ENCODE results near the gene UNC45B. TPM values are rescaled to one million over a fixed set of nuclear protein-coding genes. Genes with fewer than 3 reads are reported as not detected.

Gene UNC45B
- total and polyA plus RNA-seq, 2 donors (not counting 1 experiment from before 2014, with no cell fraction given): not detected

GRCh38 chr17:35161281-35161761, 13.7 kb downstream of the UNC45B start:
- Histone ChIP-seq H3K9me3 (ENCODE audit: control extremely low read depth in 1 of 3, control insufficient read depth in 2 of 3, insufficient read depth in 1 of 3, low read length in 2 of 3) (no peaks in the 10 kb centered on the region), H2AFZ (ENCODE audit: insufficient read depth, low read depth, low read length, poor library complexity, severe bottlenecking) (no peak overlapping the region), H4K20me1 (ENCODE audit: control insufficient read depth, insufficient read depth, low read length, poor library complexity, severe bottlenecking) (no peaks in the 10 kb centered on the region), H3K4me1 (ENCODE audit: control insufficient read depth in 2 of 2, insufficient read depth in 2 of 2, low read length in 2 of 2) (no peaks in the 10 kb centered on the region), H3K4me3 (ENCODE audit: control extremely low read depth in 1 of 5, extremely low read depth in 1 of 5, insufficient read depth in 1 of 5, low read depth in 2 of 5, low read length in 4 of 5) (no peak overlapping the region), H3K9ac (ENCODE audit: low read length) (no peak overlapping the region), H3K27ac (ENCODE audit: low read length in 2 of 2) (no peak overlapping the region), H3K79me2 (ENCODE audit: control insufficient read depth, insufficient read depth, low read length) (no peaks in the 10 kb centered on the region), H3K4me2 (replicated peaks; ENCODE audit: low read depth, low read length, poor library complexity, severe bottlenecking) (no peak overlapping the region), H3K36me3 (replicated peaks in 1 of 2; ENCODE audit: control extremely low read depth in 1 of 2, control insufficient read depth in 1 of 2, extremely low read depth in 1 of 2, insufficient read depth in 2 of 2, low read length in 1 of 2) (no peaks in the 10 kb centered on the region), H3K27me3 (replicated peaks in 1 of 4; ENCODE audit: control extremely low read depth in 1 of 4, control insufficient read depth in 3 of 4, insufficient read depth in 4 of 4, low read length in 3 of 4) (peaks cover 0 to 22% (median 11%) of the 10 kb centered on the region in 4 experiments)
- intact Hi-C loops (cut with micrococcal nuclease): no loop called here
- H3K4me1 Mint-ChIP-seq: no peaks in the 10 kb centered on the region
- POLR2A ChIA-PET: no interaction called here
- 53% methylated on average over 3 of the region's 3 CpGs for WGBS (ENCODE audit: insufficient coverage)
- no peak for DNase-seq
- H3K4me3 Mint-ChIP-seq: no peak overlapping the region
- H3K27me3 Mint-ChIP-seq: peaks cover 55% of the 10 kb centered on the region
- ATAC-seq (ENCODE audit: low read depth): no peak
- CTCF ChIA-PET: no interaction called here
- H3K9me3 Mint-ChIP-seq (ENCODE audit: insufficient read depth): no peaks in the 10 kb centered on the region
- TF ChIP-seq CTCF (IDR thresholded peaks at IDR 0.05) (no peak), EZH2 (IDR thresholded peaks at IDR 0.05; ENCODE audit: borderline replicate concordance, insufficient read depth, low read depth, low read length, poor library complexity, severe bottlenecking) (no peak)
- H3K27ac Mint-ChIP-seq: no peak overlapping the region

GRCh38 chr17:35162755-35163154, 15.1 kb downstream of the UNC45B start:
- H3K27me3 Mint-ChIP-seq: peaks cover 57% of the 10 kb centered on the region
- TF ChIP-seq CTCF (IDR thresholded peaks at IDR 0.05): no peak
- TF ChIP-seq EZH2 (IDR thresholded peaks at IDR 0.05; ENCODE audit: borderline replicate concordance, insufficient read depth, low read depth, low read length, poor library complexity, severe bottlenecking): no peak
- H3K27me3 ChIP-seq (replicated peaks in 1 of 4; ENCODE audit: control extremely low read depth in 1 of 4, control insufficient read depth in 3 of 4, insufficient read depth in 4 of 4, low read length in 3 of 4): peaks cover 0 to 24% (median 11%) of the 10 kb centered on the region in 4 experiments
- H3K4me2 ChIP-seq (replicated peaks; ENCODE audit: low read depth, low read length, poor library complexity, severe bottlenecking): no peak overlapping the region
- H3K27ac ChIP-seq (ENCODE audit: low read length in 2 of 2): no peak overlapping the region
- H3K27ac Mint-ChIP-seq: no peak overlapping the region
- no peaks in the 10 kb centered on the region for H3K79me2 ChIP-seq (ENCODE audit: control insufficient read depth, insufficient read depth, low read length)
- no peaks in the 10 kb centered on the region for H4K20me1 ChIP-seq (ENCODE audit: control insufficient read depth, insufficient read depth, low read length, poor library complexity, severe bottlenecking)
- no peak overlapping the region for H3K4me3 Mint-ChIP-seq
- no peak for ATAC-seq (ENCODE audit: low read depth)
- H3K9me3 ChIP-seq (ENCODE audit: control extremely low read depth in 1 of 3, control insufficient read depth in 2 of 3, insufficient read depth in 1 of 3, low read length in 2 of 3): no peaks in the 10 kb centered on the region
- H3K9me3 Mint-ChIP-seq (ENCODE audit: insufficient read depth): no peaks in the 10 kb centered on the region
- no peaks in the 10 kb centered on the region for H3K4me1 ChIP-seq (ENCODE audit: control insufficient read depth in 2 of 2, insufficient read depth in 2 of 2, low read length in 2 of 2)
- DNase-seq: no peak
- H3K9ac ChIP-seq (ENCODE audit: low read length): no peak overlapping the region
- 97% methylated on average over 3 of the region's 4 CpGs for WGBS (ENCODE audit: insufficient coverage)
- intact Hi-C loops (cut with micrococcal nuclease): no loop called here
- CTCF ChIA-PET: interaction anchor here (1.0 kb wide), 1 partner anchor 584 kb away, joined by 3 read pairs; no protein-coding TSS in a partner anchor
- POLR2A ChIA-PET: no interaction called here
- no peak overlapping the region for H3K4me3 ChIP-seq (ENCODE audit: control extremely low read depth in 1 of 5, extremely low read depth in 1 of 5, insufficient read depth in 1 of 5, low read depth in 2 of 5, low read length in 4 of 5)
- no peaks in the 10 kb centered on the region for H3K4me1 Mint-ChIP-seq
- H2AFZ ChIP-seq (ENCODE audit: insufficient read depth, low read depth, low read length, poor library complexity, severe bottlenecking): no peak overlapping the region
- H3K36me3 ChIP-seq (replicated peaks in 1 of 2; ENCODE audit: control extremely low read depth in 1 of 2, control insufficient read depth in 1 of 2, extremely low read depth in 1 of 2, insufficient read depth in 2 of 2, low read length in 1 of 2): no peaks in the 10 kb centered on the region

All from B cell (primary cell).